ENCODE measurements around the gene SF3A1. TPM values are rescaled to one million over a fixed set of nuclear protein-coding genes. Genes with fewer than 3 reads are reported as not detected.

Gene SF3A1
- total RNA-seq, 1 donor from 2014 or later = 157 TPM

- H3K36me3 Mint-ChIP-seq (ENCODE audit: unreplicated experiment) = no peaks in the 10 kb centered on the region
- no peak overlapping the region for H3K4me3 Mint-ChIP-seq (ENCODE audit: unreplicated experiment)
- TF ChIP-seq CTCF (IDR thresholded peaks at IDR 0.05; ENCODE audit: partially characterized antibody, unreplicated experiment) = no peak
- H3K27me3 Mint-ChIP-seq (ENCODE audit: unreplicated experiment) = peaks cover 4% of the 10 kb centered on the region
- no peak for DNase-seq
- H3K27ac Mint-ChIP-seq (ENCODE audit: unreplicated experiment) = no peak overlapping the region
- H3K9me3 Mint-ChIP-seq (ENCODE audit: unreplicated experiment) = peaks cover 2% of the 10 kb centered on the region
- no peaks in the 10 kb centered on the region for H3K4me1 Mint-ChIP-seq (ENCODE audit: low read depth, unreplicated experiment)
These were observed 70.9 kb downstream of the SF3A1 start for GRCh38 chr22:30285846-30286200.

DNA sequence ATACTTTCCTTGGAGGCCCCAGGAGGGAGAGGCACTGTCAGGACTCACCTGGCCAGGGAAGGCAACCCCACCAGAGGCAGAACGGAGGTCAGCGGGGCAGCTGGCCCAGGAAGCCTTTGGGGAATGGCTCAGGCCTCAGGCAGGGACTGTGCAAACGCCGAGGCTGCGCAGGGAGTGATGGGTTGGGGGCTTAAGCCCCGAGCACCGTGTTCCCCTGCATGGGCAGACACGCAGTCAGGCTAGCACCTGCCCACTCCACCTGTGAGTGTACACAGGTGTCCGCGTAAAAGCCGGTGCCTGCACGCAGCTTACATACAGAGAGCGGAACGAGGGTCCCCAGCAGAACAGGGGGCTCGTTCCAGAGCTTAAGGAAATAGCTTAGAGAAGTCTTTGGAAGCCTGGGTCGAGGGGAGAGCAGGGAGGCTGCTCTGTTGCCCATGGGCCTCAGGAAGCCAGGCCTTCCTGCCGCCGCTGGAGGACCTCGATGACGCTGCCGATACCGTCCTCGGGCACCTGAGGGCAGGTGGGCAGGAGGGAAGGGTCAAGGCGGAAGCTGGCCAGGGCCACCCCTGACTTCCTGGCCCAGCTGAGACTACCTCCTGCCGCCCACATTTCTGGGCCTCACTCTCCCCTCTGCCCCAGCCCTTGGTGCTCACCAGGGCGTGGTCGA is 71.4 kb downstream of the SF3A1 start:
- peaks cover 2% of the 10 kb centered on the region for H3K9me3 Mint-ChIP-seq (ENCODE audit: unreplicated experiment)
- H3K36me3 Mint-ChIP-seq (ENCODE audit: unreplicated experiment) = no peaks in the 10 kb centered on the region
- peaks cover 4% of the 10 kb centered on the region for H3K27me3 Mint-ChIP-seq (ENCODE audit: unreplicated experiment)
- TF ChIP-seq CTCF (IDR thresholded peaks at IDR 0.05; ENCODE audit: partially characterized antibody, unreplicated experiment) = no peak
- no peak for DNase-seq
- no peaks in the 10 kb centered on the region for H3K4me1 Mint-ChIP-seq (ENCODE audit: low read depth, unreplicated experiment)
- H3K4me3 Mint-ChIP-seq (ENCODE audit: unreplicated experiment) = no peak overlapping the region
- H3K27ac Mint-ChIP-seq (ENCODE audit: unreplicated experiment) = no peak overlapping the region

DNA sequence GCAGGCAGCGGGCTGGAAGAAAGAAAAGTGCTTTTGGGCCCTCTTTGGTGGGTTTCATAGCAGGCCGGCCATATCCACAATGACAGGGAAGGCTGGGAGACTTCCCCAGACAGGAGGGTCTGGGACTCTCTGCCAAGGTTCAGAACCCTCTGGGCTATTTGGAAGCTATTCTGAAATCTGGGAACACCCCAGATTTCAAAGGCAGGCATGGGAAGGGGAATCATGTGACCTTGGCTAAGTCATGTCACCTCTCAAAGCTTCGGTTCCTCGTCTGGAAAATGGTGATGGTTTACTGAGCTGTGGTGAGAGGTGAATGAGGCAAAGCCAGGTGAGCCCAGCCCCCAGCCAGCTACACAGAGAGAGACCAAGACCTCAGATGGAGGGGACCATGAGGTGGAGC is 72.0 kb downstream of the SF3A1 start:
- H3K36me3 Mint-ChIP-seq (ENCODE audit: unreplicated experiment) = no peaks in the 10 kb centered on the region
- no peak overlapping the region for H3K4me3 Mint-ChIP-seq (ENCODE audit: unreplicated experiment)
- H3K9me3 Mint-ChIP-seq (ENCODE audit: unreplicated experiment) = peaks cover 2% of the 10 kb centered on the region
- no peaks in the 10 kb centered on the region for H3K4me1 Mint-ChIP-seq (ENCODE audit: low read depth, unreplicated experiment)
- no peak for TF ChIP-seq CTCF (IDR thresholded peaks at IDR 0.05; ENCODE audit: partially characterized antibody, unreplicated experiment)
- H3K27me3 Mint-ChIP-seq (ENCODE audit: unreplicated experiment) = peaks cover 4% of the 10 kb centered on the region
- no peak for DNase-seq
- H3K27ac Mint-ChIP-seq (ENCODE audit: unreplicated experiment) = no peak overlapping the region

GRCh38 chr22:30284172-30284571 is 72.5 kb downstream of the SF3A1 start:
- no peaks in the 10 kb centered on the region for H3K4me1 Mint-ChIP-seq (ENCODE audit: low read depth, unreplicated experiment)
- no peaks in the 10 kb centered on the region for H3K36me3 Mint-ChIP-seq (ENCODE audit: unreplicated experiment)
- peaks cover 4% of the 10 kb centered on the region for H3K27me3 Mint-ChIP-seq (ENCODE audit: unreplicated experiment)
- no peak for DNase-seq
- no peak overlapping the region for H3K4me3 Mint-ChIP-seq (ENCODE audit: unreplicated experiment)
- no peak overlapping the region for H3K27ac Mint-ChIP-seq (ENCODE audit: unreplicated experiment)
- H3K9me3 Mint-ChIP-seq (ENCODE audit: unreplicated experiment) = peaks cover 2% of the 10 kb centered on the region
- TF ChIP-seq CTCF (IDR thresholded peaks at IDR 0.05; ENCODE audit: partially characterized antibody, unreplicated experiment) = no peak

DNA sequence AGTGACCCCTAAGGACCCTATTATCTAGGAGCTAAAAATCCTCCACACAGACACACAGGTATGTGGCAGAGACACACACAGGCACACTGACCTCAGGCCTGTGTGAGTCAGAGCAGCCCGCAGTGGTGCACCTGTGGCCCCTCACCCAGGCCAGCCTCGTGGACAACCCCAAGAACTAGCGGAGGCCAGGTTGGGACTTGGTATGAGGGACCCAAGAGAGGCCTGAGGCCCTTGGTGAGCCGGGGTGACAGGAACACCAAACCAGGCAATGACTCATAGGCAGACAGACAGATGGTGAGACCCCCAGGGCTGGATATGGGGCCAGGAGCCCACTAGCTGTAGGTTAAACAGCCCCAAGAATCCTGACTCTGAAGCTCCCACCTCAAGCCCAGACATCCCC is 73.4 kb downstream of the SF3A1 start:
- no peak for DNase-seq
- Mint-ChIP-seq H3K27me3 (ENCODE audit: unreplicated experiment) (peaks cover 4% of the 10 kb centered on the region), H3K27ac (ENCODE audit: unreplicated experiment) (no peak overlapping the region), H3K4me3 (ENCODE audit: unreplicated experiment) (no peak overlapping the region), H3K9me3 (ENCODE audit: unreplicated experiment) (peaks cover 1% of the 10 kb centered on the region), H3K36me3 (ENCODE audit: unreplicated experiment) (no peaks in the 10 kb centered on the region), H3K4me1 (ENCODE audit: low read depth, unreplicated experiment) (no peaks in the 10 kb centered on the region)
- no peak for TF ChIP-seq CTCF (IDR thresholded peaks at IDR 0.05; ENCODE audit: partially characterized antibody, unreplicated experiment)
